IPS-18a (cell line): ENCODE results near the gene ARID4B.
"Not testable (repeated sequence)": the region's sequence is repeated elsewhere in the genome, so short reads cannot be mapped to it uniquely, and the experiment has no call there.

Experiments
- H3K27ac ChIP-seq: one replicate; pipeline ENCODE4 v1.5.1; 2013; ENCODE audit warnings: low read length
- H3K27me3 ChIP-seq: one replicate; pipeline ENCODE4 v1.6.1; 2013; ENCODE audit warnings: mild to moderate bottlenecking, low read length; ENCODE audit not compliant: control insufficient read depth, insufficient read depth
- H3K36me3 ChIP-seq: one replicate; pipeline ENCODE4 v1.6.1; 2013; ENCODE audit warnings: low read depth, low read length; ENCODE audit not compliant: control insufficient read depth
- H3K4me1 ChIP-seq: one replicate; pipeline ENCODE4 v1.6.1; 2013; ENCODE audit warnings: low read depth, low read length; ENCODE audit not compliant: control insufficient read depth
- H3K4me3 ChIP-seq: one replicate; pipeline ENCODE4 v1.5.1; 2013; ENCODE audit warnings: low read length
- H3K9ac ChIP-seq: one replicate; pipeline ENCODE4 v1.6.1; 2013; ENCODE audit warnings: mild to moderate bottlenecking, low read length, moderate library complexity
- H3K9me3 ChIP-seq: one replicate; pipeline ENCODE4 v1.6.1; 2013; ENCODE audit warnings: low read depth, low read length; ENCODE audit not compliant: control insufficient read depth

ARID4B gene

DNA sequence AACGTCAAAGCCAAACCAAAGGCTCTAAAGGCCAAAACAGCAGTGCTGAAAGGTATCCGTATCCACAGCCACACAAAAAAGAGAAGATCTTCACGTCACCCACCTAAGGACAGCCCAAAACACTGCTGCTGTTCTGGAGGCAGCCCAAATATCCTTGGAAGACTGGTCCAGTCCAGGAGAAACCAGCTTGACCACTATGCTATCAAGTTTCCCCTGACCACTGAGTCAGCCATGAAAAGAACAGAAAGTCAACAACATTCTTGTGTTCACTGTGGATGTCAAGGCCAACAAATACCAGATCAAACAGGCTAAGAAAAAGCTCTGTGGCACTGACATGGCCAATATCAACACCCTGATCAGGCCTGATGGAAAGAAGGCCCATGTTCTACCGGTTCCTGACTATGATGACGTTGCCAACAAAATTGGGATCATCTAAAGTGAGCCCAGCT is 32.1 kb downstream of the ARID4B start:
- H3K9me3 ChIP-seq = peaks cover 2% of the 10 kb centered on the region
- no peaks in the 10 kb centered on the region for H3K36me3 ChIP-seq
- H3K27me3 ChIP-seq = no peaks in the 10 kb centered on the region
- H3K4me3 ChIP-seq = no peak overlapping the region
- H3K4me1 ChIP-seq = no peaks in the 10 kb centered on the region
- H3K9ac ChIP-seq = no peak overlapping the region
- H3K27ac ChIP-seq = no peak overlapping the region

- H3K4me1 ChIP-seq = no peaks in the 10 kb centered on the region
- H3K36me3 ChIP-seq = no peaks in the 10 kb centered on the region
- no peak overlapping the region for H3K27ac ChIP-seq
- H3K9me3 ChIP-seq = peaks cover 2% of the 10 kb centered on the region
- H3K4me3 ChIP-seq = no peak overlapping the region
- H3K27me3 ChIP-seq = no peaks in the 10 kb centered on the region
- H3K9ac ChIP-seq = no peak overlapping the region
Observed at GRCh38 chr1:235293322-235293942, 34.5 kb downstream of the ARID4B start.

- H3K4me3 ChIP-seq = no peak overlapping the region
- H3K27me3 ChIP-seq = no peaks in the 10 kb centered on the region
- no peaks in the 10 kb centered on the region for H3K4me1 ChIP-seq
- H3K9ac ChIP-seq = no peak overlapping the region
- H3K27ac ChIP-seq = no peak overlapping the region
- H3K9me3 ChIP-seq = peaks cover 2% of the 10 kb centered on the region
- no peaks in the 10 kb centered on the region for H3K36me3 ChIP-seq
Observed at GRCh38 chr1:235292790-235293189, 35.2 kb downstream of the ARID4B start.

GRCh38 chr1:235291599-235292091 is 36.3 kb downstream of the ARID4B start:
- H3K4me3 ChIP-seq = no peak overlapping the region
- H3K9me3 ChIP-seq = no peaks in the 10 kb centered on the region
- H3K27me3 ChIP-seq = no peaks in the 10 kb centered on the region
- H3K36me3 ChIP-seq = no peaks in the 10 kb centered on the region
- no peak overlapping the region for H3K27ac ChIP-seq
- H3K9ac ChIP-seq = no peak overlapping the region
- peaks cover 9% of the 10 kb centered on the region for H3K4me1 ChIP-seq

- Histone ChIP-seq H3K4me3 (no peak overlapping the region), H3K4me1 (peaks cover 16% of the 10 kb centered on the region), H3K9me3 (no peaks in the 10 kb centered on the region), H3K27me3 (no peaks in the 10 kb centered on the region), H3K27ac (no peak overlapping the region), H3K9ac (no peak overlapping the region), H3K36me3 (no peaks in the 10 kb centered on the region)
Observed at GRCh38 chr1:235290740-235291502, 37.1 kb downstream of the ARID4B start.

DNA sequence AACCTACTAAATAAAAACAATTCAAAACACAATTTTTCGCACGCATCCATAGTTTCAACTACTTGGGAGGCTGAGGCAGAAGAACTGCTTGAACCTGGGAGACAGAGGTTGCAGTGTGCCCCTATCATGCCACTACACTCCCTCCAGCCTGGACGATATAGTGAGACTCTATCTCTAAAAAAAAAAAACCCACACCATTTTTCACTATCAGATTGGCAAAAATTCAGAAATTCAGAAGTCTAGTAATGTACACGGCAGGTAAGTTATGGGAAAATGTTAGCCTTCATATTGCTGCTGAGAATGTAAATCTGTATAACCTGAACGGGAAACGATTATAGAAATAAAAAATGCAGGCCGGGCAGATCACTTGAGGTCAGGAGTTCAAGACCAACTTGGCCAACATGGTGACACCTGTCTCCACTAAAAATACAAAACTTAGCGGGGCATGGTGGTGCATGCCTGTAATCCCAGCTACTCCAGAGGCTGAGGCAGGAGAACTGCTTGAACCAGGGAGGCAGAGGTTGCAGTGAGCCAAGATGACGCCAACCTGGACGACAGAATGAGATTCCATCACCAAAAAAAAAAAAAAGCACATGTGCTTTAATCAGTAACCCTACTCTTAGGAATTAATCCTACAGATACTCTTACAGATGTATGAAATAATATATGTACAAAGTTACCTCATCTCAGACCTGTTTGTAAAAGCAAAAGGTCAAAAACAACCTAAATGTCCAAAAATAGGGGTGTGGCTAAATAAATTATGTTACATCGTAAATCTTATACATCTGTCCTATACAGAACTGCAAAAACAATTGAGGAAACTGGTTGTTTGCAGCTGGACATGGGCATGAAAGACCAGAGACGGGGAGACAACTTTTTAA is 37.9 kb downstream of the ARID4B start:
- no peaks in the 10 kb centered on the region for H3K36me3 ChIP-seq
- no peak overlapping the region for H3K27ac ChIP-seq
- no peak overlapping the region for H3K9ac ChIP-seq
- H3K9me3 ChIP-seq = no peaks in the 10 kb centered on the region
- no peak overlapping the region for H3K4me3 ChIP-seq
- peaks cover 18% of the 10 kb centered on the region for H3K4me1 ChIP-seq
- no peaks in the 10 kb centered on the region for H3K27me3 ChIP-seq

DNA sequence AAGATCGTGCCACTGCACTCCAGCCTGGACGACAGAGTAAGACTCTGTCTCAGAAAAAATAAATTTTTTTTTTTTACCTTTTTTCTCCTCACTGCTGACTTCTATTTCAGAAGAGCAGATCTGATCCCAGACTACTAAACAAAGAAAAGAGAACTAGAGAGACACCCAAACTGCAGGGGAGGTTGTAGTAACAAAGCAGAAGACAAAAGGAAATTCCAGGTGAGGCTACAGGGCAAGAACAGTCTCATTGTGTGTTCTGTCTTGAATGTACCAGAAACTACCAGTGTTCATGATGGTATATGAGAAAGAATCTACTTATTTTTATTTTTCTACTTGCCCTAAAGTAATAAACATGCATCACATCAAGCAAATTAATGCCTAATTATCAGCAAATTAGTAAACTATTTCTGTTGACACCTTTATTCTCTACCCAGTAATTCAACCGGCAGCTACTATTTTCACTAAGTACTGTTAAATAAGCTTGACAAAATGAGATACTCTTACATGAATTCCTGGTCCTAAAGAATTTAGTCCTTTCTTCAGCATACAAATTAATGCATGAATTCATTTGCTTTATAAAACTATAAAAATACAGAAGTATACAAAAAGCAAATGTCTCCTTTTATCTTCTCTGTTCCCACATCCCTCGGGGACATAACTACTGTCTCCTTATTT is 40.6 kb downstream of the ARID4B start:
- Histone ChIP-seq H3K27ac (no peak overlapping the region), H3K9me3 (no peaks in the 10 kb centered on the region), H3K27me3 (no peaks in the 10 kb centered on the region), H3K4me1 (peaks cover 18% of the 10 kb centered on the region), H3K4me3 (no peak overlapping the region), H3K36me3 (no peaks in the 10 kb centered on the region), H3K9ac (no peak overlapping the region)

GRCh38 chr1:235286667-235287066 is 41.3 kb downstream of the ARID4B start:
- H3K27me3 ChIP-seq = no peaks in the 10 kb centered on the region
- no peak overlapping the region for H3K9ac ChIP-seq
- H3K9me3 ChIP-seq = no peaks in the 10 kb centered on the region
- no peak overlapping the region for H3K4me3 ChIP-seq
- no peaks in the 10 kb centered on the region for H3K36me3 ChIP-seq
- peaks cover 18% of the 10 kb centered on the region for H3K4me1 ChIP-seq
- no peak overlapping the region for H3K27ac ChIP-seq

DNA sequence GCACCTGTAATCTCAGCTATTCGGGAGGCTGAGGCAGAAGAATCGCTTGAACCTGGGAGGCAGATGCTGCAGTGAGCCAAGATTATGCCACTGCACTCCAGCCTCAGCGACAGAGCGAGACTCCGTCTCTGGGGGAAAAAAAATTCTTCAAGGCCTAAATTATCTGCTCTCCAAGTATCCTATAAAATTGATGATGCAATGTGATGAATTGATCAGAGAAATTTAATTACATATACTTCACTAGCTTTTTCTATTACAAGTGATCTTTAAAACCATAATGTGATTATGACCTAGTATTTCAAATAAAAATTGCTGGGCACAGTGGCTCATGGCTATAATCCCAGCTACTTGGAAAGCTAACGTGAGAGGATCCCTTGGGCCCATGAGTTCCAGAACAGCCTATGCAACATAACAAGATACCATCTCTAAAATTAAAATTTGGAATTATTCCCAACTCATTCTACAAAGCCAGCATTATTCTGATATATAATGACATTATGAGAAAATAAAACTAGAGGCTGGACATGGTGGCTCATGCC is 43.7 kb downstream of the ARID4B start:
- no peaks in the 10 kb centered on the region for H3K9me3 ChIP-seq
- no peaks in the 10 kb centered on the region for H3K36me3 ChIP-seq
- no peak overlapping the region for H3K27ac ChIP-seq
- no peaks in the 10 kb centered on the region for H3K27me3 ChIP-seq
- H3K4me3 ChIP-seq = no peak overlapping the region
- H3K4me1 ChIP-seq = peaks cover 25% of the 10 kb centered on the region
- no peak overlapping the region for H3K9ac ChIP-seq

DNA sequence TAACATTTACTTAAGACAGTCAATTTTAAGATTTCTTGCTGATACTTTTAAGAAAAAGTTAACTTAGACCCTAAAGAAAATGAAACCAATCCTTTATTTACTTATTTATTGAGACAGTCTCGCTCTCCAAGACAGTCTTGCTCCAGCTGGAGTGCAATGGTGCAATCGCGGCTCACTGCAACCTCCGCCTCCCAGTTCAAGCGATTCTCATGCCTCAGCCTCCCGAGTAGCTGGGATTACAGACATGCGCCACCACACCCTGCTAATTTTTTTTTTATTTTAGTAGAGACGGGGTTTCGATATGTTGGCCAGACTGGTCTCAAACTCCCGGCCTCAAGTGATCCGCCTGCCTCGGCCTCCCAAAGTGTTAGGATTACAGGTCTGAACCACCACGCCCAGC is 44.3 kb downstream of the ARID4B start:
- H3K4me3 ChIP-seq, H3K9me3 ChIP-seq, H3K36me3 ChIP-seq, H3K27ac ChIP-seq, H3K9ac ChIP-seq, H3K27me3 ChIP-seq: not testable (repeated sequence)
- H3K4me1 ChIP-seq = peaks cover 32% of the 10 kb centered on the region

- H3K4me1 ChIP-seq = peaks cover 19% of the 10 kb centered on the region
- no peak overlapping the region for H3K27ac ChIP-seq
- H3K36me3 ChIP-seq = no peaks in the 10 kb centered on the region
- H3K4me3 ChIP-seq = no peak overlapping the region
- H3K9ac ChIP-seq = no peak overlapping the region
- no peaks in the 10 kb centered on the region for H3K27me3 ChIP-seq
- H3K9me3 ChIP-seq = no peaks in the 10 kb centered on the region
Observed at GRCh38 chr1:235280467-235280866, 47.5 kb downstream of the ARID4B start.
